Measurements from ENCODE around the gene CDH23. TPM values are rescaled to one million over a fixed set of nuclear protein-coding genes. Genes with fewer than 3 reads are reported as not detected.

CDH23 gene
- total RNA-seq, 1 experiment from 2014 or later = 2.9 TPM

DNA sequence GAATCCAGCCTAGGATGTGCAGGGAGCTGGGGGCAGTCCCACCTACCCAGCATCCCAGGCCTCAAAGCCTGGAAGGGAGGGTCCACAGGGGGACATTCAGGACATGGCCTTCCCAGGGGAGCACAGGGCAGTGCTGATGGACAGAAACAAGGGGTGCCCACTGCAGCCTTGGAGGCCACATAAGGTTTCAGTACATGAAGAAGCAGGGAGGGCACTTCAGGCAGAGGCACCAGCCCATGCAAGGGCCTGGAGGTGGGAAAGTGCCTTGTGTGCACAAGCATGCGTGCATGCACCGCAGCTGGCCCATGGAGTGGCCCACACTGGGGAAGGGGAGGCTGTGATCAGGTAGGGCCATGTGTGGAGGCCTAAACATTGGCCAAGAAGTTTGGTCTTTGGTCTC is 313.8 kb downstream of the CDH23 start:
- no peak overlapping the region for H3K4me3 Mint-ChIP-seq
- ChIA-PET CTCF (interaction anchor here (4.6 kb wide), 1 partner anchor 13 kb away, joined by 34 read pairs; no protein-coding TSS in a partner anchor), POLR2A (no interaction called here)
- H3K27ac Mint-ChIP-seq = no peak overlapping the region
- TF ChIP-seq, protein P1, sequence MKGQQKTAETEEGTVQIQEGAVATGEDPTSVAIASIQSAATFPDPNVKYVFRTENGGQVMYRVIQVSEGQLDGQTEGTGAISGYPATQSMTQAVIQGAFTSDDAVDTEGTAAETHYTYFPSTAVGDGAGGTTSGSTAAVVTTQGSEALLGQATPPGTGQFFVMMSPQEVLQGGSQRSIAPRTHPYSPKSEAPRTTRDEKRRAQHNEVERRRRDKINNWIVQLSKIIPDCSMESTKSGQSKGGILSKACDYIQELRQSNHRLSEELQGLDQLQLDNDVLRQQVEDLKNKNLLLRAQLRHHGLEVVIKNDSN (CRISPR knock-in tag; IDR thresholded peaks at IDR 0.05) = no peak
- TF ChIP-seq, protein P2, sequence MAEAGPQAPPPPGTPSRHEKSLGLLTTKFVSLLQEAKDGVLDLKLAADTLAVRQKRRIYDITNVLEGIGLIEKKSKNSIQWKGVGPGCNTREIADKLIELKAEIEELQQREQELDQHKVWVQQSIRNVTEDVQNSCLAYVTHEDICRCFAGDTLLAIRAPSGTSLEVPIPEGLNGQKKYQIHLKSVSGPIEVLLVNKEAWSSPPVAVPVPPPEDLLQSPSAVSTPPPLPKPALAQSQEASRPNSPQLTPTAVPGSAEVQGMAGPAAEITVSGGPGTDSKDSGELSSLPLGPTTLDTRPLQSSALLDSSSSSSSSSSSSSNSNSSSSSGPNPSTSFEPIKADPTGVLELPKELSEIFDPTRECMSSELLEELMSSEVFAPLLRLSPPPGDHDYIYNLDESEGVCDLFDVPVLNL (CRISPR knock-in tag; IDR thresholded peaks at IDR 0.05; ENCODE audit: borderline replicate concordance, low read depth) = no peak
- TF ChIP-seq MYBL2 (CRISPR knock-in tag; IDR thresholded peaks at IDR 0.05) (no peak), CREM (CRISPR knock-in tag; IDR thresholded peaks at IDR 0.05) (no peak), FOXK1 (CRISPR knock-in tag; IDR thresholded peaks at IDR 0.05) (no peak), ZNF396 (CRISPR knock-in tag; IDR thresholded peaks at IDR 0.05; ENCODE audit: borderline replicate concordance) (no peak), NR1H2 (CRISPR knock-in tag; IDR thresholded peaks at IDR 0.05) (no peak), JAZF1 (CRISPR knock-in tag; IDR thresholded peaks at IDR 0.05) (no peak), ZNF232 (CRISPR knock-in tag; IDR thresholded peaks at IDR 0.05) (no peak), FOXJ3 (CRISPR knock-in tag; IDR thresholded peaks at IDR 0.05; ENCODE audit: borderline replicate concordance) (no peak), MXD4 (CRISPR knock-in tag; IDR thresholded peaks at IDR 0.05; ENCODE audit: borderline replicate concordance) (no peak), ZNF138 (CRISPR knock-in tag; conservative IDR thresholded peaks at IDR 0.05) (no peak), CBFB (CRISPR knock-in tag; IDR thresholded peaks at IDR 0.05; ENCODE audit: low read depth) (no peak)
- TF ChIP-seq, protein P3, sequence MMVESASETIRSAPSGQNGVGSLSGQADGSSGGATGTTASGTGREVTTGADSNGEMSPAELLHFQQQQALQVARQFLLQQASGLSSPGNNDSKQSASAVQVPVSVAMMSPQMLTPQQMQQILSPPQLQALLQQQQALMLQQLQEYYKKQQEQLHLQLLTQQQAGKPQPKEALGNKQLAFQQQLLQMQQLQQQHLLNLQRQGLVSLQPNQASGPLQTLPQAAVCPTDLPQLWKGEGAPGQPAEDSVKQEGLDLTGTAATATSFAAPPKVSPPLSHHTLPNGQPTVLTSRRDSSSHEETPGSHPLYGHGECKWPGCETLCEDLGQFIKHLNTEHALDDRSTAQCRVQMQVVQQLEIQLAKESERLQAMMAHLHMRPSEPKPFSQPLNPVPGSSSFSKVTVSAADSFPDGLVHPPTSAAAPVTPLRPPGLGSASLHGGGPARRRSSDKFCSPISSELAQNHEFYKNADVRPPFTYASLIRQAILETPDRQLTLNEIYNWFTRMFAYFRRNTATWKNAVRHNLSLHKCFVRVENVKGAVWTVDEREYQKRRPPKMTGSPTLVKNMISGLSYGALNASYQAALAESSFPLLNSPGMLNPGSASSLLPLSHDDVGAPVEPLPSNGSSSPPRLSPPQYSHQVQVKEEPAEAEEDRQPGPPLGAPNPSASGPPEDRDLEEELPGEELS (CRISPR knock-in tag; IDR thresholded peaks at IDR 0.05) = no peak
- TF ChIP-seq, protein P4, sequence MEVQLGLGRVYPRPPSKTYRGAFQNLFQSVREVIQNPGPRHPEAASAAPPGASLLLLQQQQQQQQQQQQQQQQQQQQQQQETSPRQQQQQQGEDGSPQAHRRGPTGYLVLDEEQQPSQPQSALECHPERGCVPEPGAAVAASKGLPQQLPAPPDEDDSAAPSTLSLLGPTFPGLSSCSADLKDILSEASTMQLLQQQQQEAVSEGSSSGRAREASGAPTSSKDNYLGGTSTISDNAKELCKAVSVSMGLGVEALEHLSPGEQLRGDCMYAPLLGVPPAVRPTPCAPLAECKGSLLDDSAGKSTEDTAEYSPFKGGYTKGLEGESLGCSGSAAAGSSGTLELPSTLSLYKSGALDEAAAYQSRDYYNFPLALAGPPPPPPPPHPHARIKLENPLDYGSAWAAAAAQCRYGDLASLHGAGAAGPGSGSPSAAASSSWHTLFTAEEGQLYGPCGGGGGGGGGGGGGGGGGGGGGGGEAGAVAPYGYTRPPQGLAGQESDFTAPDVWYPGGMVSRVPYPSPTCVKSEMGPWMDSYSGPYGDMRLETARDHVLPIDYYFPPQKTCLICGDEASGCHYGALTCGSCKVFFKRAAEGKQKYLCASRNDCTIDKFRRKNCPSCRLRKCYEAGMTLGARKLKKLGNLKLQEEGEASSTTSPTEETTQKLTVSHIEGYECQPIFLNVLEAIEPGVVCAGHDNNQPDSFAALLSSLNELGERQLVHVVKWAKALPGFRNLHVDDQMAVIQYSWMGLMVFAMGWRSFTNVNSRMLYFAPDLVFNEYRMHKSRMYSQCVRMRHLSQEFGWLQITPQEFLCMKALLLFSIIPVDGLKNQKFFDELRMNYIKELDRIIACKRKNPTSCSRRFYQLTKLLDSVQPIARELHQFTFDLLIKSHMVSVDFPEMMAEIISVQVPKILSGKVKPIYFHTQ (CRISPR knock-in tag; IDR thresholded peaks at IDR 0.05) = no peak
- TF ChIP-seq, protein P5, sequence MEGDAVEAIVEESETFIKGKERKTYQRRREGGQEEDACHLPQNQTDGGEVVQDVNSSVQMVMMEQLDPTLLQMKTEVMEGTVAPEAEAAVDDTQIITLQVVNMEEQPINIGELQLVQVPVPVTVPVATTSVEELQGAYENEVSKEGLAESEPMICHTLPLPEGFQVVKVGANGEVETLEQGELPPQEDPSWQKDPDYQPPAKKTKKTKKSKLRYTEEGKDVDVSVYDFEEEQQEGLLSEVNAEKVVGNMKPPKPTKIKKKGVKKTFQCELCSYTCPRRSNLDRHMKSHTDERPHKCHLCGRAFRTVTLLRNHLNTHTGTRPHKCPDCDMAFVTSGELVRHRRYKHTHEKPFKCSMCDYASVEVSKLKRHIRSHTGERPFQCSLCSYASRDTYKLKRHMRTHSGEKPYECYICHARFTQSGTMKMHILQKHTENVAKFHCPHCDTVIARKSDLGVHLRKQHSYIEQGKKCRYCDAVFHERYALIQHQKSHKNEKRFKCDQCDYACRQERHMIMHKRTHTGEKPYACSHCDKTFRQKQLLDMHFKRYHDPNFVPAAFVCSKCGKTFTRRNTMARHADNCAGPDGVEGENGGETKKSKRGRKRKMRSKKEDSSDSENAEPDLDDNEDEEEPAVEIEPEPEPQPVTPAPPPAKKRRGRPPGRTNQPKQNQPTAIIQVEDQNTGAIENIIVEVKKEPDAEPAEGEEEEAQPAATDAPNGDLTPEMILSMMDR (IDR thresholded peaks at IDR 0.05) = no peak
- TF ChIP-seq, protein P6, sequence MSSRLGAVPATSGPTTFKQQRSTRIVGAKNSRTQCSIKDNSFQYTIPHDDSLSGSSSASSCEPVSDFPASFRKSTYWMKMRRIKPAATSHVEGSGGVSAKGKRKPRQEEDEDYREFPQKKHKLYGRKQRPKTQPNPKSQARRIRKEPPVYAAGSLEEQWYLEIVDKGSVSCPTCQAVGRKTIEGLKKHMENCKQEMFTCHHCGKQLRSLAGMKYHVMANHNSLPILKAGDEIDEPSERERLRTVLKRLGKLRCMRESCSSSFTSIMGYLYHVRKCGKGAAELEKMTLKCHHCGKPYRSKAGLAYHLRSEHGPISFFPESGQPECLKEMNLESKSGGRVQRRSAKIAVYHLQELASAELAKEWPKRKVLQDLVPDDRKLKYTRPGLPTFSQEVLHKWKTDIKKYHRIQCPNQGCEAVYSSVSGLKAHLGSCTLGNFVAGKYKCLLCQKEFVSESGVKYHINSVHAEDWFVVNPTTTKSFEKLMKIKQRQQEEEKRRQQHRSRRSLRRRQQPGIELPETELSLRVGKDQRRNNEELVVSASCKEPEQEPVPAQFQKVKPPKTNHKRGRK (CRISPR knock-in tag; IDR thresholded peaks at IDR 0.05; ENCODE audit: borderline replicate concordance) = no peak
- no peaks in the 10 kb centered on the region; the same call in 1 of the 2 replicates for H3K27me3 Mint-ChIP-seq (ENCODE audit: low read depth)
- peaks cover 11% of the 10 kb centered on the region for H3K4me1 Mint-ChIP-seq
- no peaks in the 10 kb centered on the region for H3K9me3 Mint-ChIP-seq
- DNase-seq (ENCODE audit: low spot score) = no peak
- no peaks in the 10 kb centered on the region for H3K36me3 Mint-ChIP-seq
- no peak for ATAC-seq

Measured in WTC11 (cell line).